D721Med (cell line): ENCODE data around the gene AMOT.
"Not testable (repeated sequence)": the region's sequence is repeated elsewhere in the genome, so short reads cannot be mapped to it uniquely, and the experiment has no call there.

Experiments
- DNase-seq: peaks from one replicate; pipeline ENCODE4 v3.0.0; 2011; ENCODE audit warnings: low spot score; ENCODE audit not compliant: insufficient read length
- FAIRE-seq: peaks from 2 replicates; lab custom pipeline; 2011; peaks lifted over from hg19 to GRCh38; lab: Jason Lieb, UNC
- TF ChIP-seq, protein P1 (sequence below): IDR thresholded peaks from 2 replicates; pipeline ENCODE4 v1.5.1; 2012; ENCODE audit warnings: mild to moderate bottlenecking, control low read depth; ENCODE audit not compliant: insufficient read depth; ENCODE audit errors: missing control alignments

Gene AMOT

DNA sequence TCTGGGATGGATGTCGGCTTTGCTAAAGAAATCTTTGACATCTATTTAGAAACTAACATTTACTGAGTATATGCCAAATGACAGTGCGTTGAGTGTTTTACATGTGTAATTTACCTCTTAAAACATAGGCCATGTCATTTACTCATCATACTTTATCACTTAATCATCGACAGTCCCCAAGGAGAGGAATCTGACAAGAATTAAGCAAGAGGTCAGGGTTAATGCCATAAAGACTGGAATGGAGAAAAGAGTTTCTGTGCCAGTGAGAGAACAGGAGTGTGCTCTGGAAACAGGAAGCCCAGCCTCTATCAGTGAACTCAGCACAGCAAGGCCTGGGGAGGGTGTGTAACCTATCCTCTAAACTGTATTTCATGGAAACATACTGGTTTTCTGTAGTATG, 28.0 kb upstream of the AMOT start:
- FAIRE-seq (no peak), DNase-seq (no peak)
- TF ChIP-seq, protein P1, sequence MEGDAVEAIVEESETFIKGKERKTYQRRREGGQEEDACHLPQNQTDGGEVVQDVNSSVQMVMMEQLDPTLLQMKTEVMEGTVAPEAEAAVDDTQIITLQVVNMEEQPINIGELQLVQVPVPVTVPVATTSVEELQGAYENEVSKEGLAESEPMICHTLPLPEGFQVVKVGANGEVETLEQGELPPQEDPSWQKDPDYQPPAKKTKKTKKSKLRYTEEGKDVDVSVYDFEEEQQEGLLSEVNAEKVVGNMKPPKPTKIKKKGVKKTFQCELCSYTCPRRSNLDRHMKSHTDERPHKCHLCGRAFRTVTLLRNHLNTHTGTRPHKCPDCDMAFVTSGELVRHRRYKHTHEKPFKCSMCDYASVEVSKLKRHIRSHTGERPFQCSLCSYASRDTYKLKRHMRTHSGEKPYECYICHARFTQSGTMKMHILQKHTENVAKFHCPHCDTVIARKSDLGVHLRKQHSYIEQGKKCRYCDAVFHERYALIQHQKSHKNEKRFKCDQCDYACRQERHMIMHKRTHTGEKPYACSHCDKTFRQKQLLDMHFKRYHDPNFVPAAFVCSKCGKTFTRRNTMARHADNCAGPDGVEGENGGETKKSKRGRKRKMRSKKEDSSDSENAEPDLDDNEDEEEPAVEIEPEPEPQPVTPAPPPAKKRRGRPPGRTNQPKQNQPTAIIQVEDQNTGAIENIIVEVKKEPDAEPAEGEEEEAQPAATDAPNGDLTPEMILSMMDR, result no peak

DNA sequence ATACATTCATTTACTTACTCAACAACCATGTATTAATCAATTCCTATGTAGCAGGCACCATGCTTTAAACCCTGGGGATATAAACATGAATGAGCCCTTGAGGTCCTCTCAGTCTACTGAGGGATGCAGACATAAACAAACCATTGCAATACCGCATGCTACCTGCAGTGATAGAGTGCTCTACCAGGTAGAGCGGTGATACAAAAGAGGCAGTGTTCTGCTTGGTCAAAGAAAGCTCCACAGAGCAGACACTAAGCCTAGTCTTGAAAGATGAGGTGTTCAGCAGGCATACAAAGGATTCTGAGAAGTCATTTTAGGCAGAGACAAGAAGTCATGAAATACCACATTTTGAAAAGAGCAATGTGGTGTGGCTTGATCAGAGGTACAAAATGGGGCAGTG, 26.9 kb upstream of the AMOT start:
- TF ChIP-seq, protein P1, result no peak
- FAIRE-seq (no peak), DNase-seq (no peak)

GRCh38 chrX:112866175-112866574, 25.5 kb upstream of the AMOT start:
- TF ChIP-seq, protein P1, result no peak
- no peak for FAIRE-seq
- DNase-seq, result no peak

GRCh38 chrX:112865464-112866025, 24.9 kb upstream of the AMOT start:
- TF ChIP-seq, protein P1, result no peak
- FAIRE-seq (no peak), DNase-seq (no peak)

DNA sequence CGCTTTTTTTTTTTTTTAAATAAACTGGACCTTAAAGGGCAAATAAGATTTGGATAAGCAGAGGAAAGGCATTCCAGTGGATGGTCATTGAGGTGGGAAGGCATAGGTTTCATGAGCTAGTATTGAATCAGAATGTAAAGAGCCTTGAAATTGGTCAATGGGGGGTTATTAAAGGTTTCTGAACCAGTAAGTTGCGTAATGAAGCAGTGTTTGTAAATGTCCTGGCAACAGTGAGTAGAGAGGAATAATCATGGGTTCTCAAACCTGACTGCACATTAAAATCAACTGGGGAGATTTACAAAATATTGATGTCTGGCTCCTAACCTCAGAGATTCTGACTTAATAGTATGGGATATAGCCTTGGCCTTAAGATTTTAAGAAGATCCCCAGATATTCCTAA, 23.2 kb upstream of the AMOT start:
- TF ChIP-seq, protein P1, result no peak
- DNase-seq (no peak), FAIRE-seq (no peak)

GRCh38 chrX:112857478-112857878, 16.8 kb upstream of the AMOT start:
- FAIRE-seq (no peak), DNase-seq (no peak)
- TF ChIP-seq, protein P1, result no peak

DNA sequence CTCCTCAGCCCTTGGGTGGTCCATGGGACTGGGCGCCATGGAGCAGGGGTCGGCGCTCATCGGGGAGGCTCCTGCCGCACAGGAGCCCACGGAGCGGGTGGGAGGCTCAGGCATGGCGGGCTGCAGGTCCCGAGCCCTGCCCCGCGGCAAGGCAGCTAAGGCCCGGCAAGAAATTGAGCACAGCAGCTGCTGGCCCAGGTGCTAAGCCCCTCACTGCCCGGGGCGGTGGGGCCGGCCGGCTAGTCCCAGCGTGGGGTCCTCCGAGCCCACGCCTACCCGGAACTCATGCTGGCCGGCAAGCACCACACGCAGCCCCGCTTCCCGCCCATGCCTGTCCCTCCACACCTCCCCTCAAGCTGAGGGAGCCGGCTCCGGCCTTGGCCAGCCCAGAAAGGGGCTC, 14.3 kb upstream of the AMOT start:
- FAIRE-seq, DNase-seq: not testable (repeated sequence)

GRCh38 chrX:112852851-112853250, 12.2 kb upstream of the AMOT start:
- TF ChIP-seq, protein P1, result no peak
- DNase-seq (no peak), FAIRE-seq (no peak)
